ACC112 (cell line): Measurements from ENCODE around the gene THBS3.
"Not testable (repeated sequence)": the region's sequence is repeated elsewhere in the genome, so short reads cannot be mapped to it uniquely, and the experiment has no call there.

Source experiments
- H2AFZ ChIP-seq: fragments of 200-600 bp; sonication (generic); one replicate; pipeline ENCODE4 v1.6.0; 2017; ENCODE audit warnings: antibody characterized with exemption, low read length; ENCODE audit not compliant: unreplicated experiment
- H3K27ac ChIP-seq: fragments of 200-600 bp; sonication (generic); 2 replicates; pipeline ENCODE4 v1.5.1; 2014; ENCODE audit warnings: low read depth, mild to moderate bottlenecking, antibody characterized with exemption, low read length, moderate library complexity
- H3K27me3 ChIP-seq: fragments of 200-600 bp; sonication (generic); 2 replicates; pipeline ENCODE4 v1.6.1; 2014; ENCODE audit warnings: mild to moderate bottlenecking, antibody characterized with exemption, low read length, moderate library complexity, mixed read lengths; ENCODE audit not compliant: insufficient read depth
- H3K36me3 ChIP-seq: fragments of 200-600 bp; sonication (generic); 2 replicates; pipeline ENCODE4 v1.6.1; 2016; ENCODE audit warnings: mild to moderate bottlenecking, antibody characterized with exemption, low read length, moderate library complexity, mixed read lengths; ENCODE audit not compliant: insufficient read depth
- H3K4me1 ChIP-seq: fragments of 200-600 bp; sonication (generic); one replicate; pipeline ENCODE4 v1.6.1; 2016; ENCODE audit warnings: low read length, mixed read lengths; ENCODE audit not compliant: insufficient read depth, unreplicated experiment, control insufficient read depth
- H3K4me3 ChIP-seq: fragments of 200-600 bp; sonication (generic); 2 replicates; pipeline ENCODE4 v1.5.1; 2014; ENCODE audit warnings: mild to moderate bottlenecking, low read depth, low read length
- H3K79me2 ChIP-seq: fragments of 200-600 bp; sonication (generic); one replicate; pipeline ENCODE4 v1.6.0; 2016; ENCODE audit warnings: low read length; ENCODE audit not compliant: control insufficient read depth, unreplicated experiment, insufficient read depth

Gene THBS3

GRCh38 chr1:155164625-155165024 is 43.1 kb downstream of the THBS3 start:
- not testable (repeated sequence) for H3K36me3 ChIP-seq, H3K27me3 ChIP-seq

GRCh38 chr1:155163785-155164184 is 43.9 kb downstream of the THBS3 start:
- not testable (repeated sequence) for H2AFZ ChIP-seq, H3K4me3 ChIP-seq, H3K36me3 ChIP-seq, H3K4me1 ChIP-seq, H3K27ac ChIP-seq, H3K79me2 ChIP-seq, H3K27me3 ChIP-seq

More at GRCh38 chr1:155164625-155165024, 43.1 kb downstream of the THBS3 start:
- not testable (repeated sequence) for H3K4me3 ChIP-seq, H3K79me2 ChIP-seq, H3K4me1 ChIP-seq, H2AFZ ChIP-seq, H3K27ac ChIP-seq

GRCh38 chr1:155162631-155163030 is 45.1 kb downstream of the THBS3 start:
- not testable (repeated sequence) for H3K27me3 ChIP-seq, H3K4me1 ChIP-seq, H3K79me2 ChIP-seq, H3K27ac ChIP-seq, H3K36me3 ChIP-seq, H3K4me3 ChIP-seq, H2AFZ ChIP-seq

GRCh38 chr1:155160128-155160527 is 47.6 kb downstream of the THBS3 start:
- Histone ChIP-seq H2AFZ (no peak overlapping the region), H3K36me3 (no peaks in the 10 kb centered on the region)

GRCh38 chr1:155158991-155159390 is 48.7 kb downstream of the THBS3 start:
- peaks cover 15% of the 10 kb centered on the region for H3K27me3 ChIP-seq
- H3K36me3 ChIP-seq: no peaks in the 10 kb centered on the region
- no peaks in the 10 kb centered on the region for H3K79me2 ChIP-seq
- H3K27ac ChIP-seq: no peak overlapping the region
- no peaks in the 10 kb centered on the region for H3K4me1 ChIP-seq
- no peak overlapping the region for H2AFZ ChIP-seq
- H3K4me3 ChIP-seq: no peak overlapping the region

More at GRCh38 chr1:155160128-155160527, 47.6 kb downstream of the THBS3 start:
- no peak overlapping the region for H3K27ac ChIP-seq
- no peaks in the 10 kb centered on the region for H3K79me2 ChIP-seq
- H3K4me3 ChIP-seq: no peak overlapping the region
- peaks cover 9% of the 10 kb centered on the region for H3K27me3 ChIP-seq
- no peaks in the 10 kb centered on the region for H3K4me1 ChIP-seq

- not testable (repeated sequence) for H2AFZ ChIP-seq, H3K4me3 ChIP-seq, H3K4me1 ChIP-seq, H3K36me3 ChIP-seq, H3K79me2 ChIP-seq, H3K27ac ChIP-seq
- peaks cover 23% of the 10 kb centered on the region for H3K27me3 ChIP-seq
Measured at GRCh38 chr1:155155996-155156643, 51.6 kb downstream of the THBS3 start.
